NOMO-1 treated with DMSO at 0.1 percent for 48 hours (cell line): ENCODE results near the gene GCLC.

Experiments used
- DNase-seq: peaks from one replicate; lab custom pipeline; 2025; ENCODE audit not compliant: unreplicated experiment; lab: John Stamatoyannopoulos, UW

The GCLC gene

GRCh38 chr6:53527249-53527765, 17.6 kb downstream of the GCLC start:
- no peak for DNase-seq

DNA sequence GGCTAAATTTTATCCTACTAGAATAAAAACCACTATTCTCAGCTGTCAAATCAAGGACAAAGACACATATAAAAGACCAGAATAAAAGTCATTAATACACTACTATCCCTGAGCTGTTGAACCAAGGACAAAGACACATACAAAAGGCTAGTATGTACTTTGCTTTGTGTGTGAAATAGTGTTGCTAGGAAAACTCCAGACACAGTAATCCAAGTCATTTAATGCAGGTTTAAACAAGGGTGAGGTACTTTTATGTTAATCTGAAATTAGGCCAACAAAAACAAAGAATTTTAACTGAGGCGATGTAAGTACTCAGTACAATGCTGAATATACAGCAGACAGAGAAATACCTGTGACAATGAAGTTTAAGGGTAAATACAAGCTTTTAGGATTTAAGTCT, 18.9 kb downstream of the GCLC start:
- DNase-seq = no peak

DNA sequence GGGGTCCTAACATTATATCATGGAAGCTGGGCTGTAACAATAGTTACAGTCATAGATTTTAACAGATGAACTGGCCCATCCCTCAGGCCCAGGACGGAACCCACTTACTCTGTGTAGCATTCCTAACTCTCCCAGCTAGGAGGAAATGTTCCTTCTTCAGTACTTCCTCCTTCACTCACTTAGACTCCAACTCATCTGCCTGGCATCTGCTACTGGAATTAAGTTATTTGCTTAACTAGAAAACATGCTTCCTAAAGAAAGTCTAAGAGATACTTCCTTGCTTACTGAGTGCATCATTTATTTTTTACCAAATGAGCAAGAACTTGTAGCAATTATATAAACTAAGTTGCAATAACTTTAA, 20.5 kb downstream of the GCLC start:
- DNase-seq = no peak

GRCh38 chr6:53523511-53524454, 21.1 kb downstream of the GCLC start:
- DNase-seq = no peak

DNA sequence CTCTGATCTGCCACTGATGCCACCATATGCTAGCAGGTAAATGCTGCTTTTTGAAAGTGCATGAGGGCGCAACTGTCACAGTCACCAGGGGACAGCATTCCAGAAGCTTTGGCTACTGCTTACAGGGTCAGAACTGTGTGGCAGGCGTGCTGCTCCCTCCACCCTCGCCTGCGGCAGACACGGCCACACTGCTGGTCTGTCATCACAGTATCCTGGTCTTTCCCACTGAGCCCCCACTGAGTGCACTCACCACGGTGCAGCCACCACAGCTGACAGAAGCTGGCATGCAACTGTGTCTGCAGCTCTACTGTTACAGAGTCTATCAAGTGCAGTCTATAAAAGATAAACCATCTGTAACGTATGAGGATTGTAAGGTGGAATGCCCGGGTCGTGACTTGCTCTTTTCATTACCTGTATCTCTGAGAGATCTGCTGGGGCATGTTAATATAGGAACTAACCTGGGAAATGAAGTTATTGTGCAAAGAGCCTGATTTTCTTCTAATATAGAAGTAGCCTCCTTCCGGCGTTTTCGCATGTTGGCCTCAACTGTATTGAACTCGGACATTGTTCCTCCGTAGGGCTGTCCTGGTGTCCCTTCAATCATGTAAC, 24.5 kb downstream of the GCLC start:
- DNase-seq = no peak

DNA sequence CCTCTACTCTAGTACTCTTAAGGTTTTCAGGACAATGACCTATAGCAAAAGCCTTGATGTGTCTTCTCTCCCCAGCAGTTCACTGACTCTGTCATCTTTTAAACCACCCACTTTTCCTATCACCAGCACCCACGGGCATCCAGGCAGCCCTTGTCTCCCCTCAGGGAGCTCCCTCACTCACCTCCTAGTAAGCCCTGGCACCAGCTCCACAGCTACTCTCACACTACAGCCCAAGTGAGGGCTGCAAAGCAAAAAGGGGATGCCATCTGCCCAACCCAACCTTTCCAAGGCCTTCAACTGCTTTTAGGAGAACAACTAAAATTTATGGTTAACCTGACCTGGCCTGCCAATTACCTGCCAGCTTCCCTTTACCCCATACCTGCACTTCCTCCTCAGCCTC, 26.0 kb downstream of the GCLC start:
- no peak for DNase-seq

GRCh38 chr6:53517021-53517420, 27.9 kb downstream of the GCLC start:
- no peak for DNase-seq

DNA sequence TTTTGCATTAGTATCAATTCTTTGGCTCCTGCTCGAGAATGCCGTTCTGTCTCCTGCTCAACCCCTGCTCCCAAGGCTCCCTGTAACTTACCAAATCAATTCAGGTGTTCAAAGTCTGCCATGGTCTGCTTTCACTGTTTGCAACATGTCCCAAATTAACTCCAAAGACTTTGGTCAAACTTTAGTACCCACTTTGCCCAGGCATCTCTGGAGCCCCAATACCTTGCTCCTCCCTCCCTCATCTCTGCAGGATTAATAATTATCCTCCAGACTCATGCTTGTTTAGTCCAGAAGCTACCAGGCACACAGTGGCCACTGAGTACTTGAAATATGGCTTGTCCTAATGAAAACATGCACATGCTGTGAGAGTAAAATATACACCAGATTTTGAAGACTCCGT, 30.2 kb downstream of the GCLC start:
- no peak for DNase-seq

- DNase-seq = no peak
These were observed 31.4 kb downstream of the GCLC start for GRCh38 chr6:53513519-53513966.

- DNase-seq = no peak
These were observed 31.8 kb downstream of the GCLC start for GRCh38 chr6:53513056-53513455.

- no peak for DNase-seq
These were observed 32.3 kb downstream of the GCLC start for GRCh38 chr6:53512626-53513025.

DNA sequence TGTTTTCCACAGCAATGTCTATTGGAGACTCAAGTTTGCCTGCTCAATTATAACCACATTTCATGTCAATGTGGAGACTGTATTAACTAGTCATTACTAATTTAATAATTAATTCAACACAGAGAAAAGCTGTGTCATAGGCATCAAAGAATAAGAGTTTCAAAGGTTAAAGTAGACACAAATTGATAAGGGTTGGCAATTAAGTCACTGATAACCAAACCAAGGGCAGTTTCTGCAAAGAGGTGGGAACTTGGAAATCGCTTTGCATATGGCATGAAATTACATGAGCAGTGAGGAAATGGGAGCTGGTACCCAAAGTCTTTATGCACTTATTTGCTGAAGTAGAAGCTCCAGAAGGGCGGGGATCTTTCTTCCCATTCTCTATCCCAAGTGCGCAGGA, 34.2 kb downstream of the GCLC start:
- no peak for DNase-seq

DNA sequence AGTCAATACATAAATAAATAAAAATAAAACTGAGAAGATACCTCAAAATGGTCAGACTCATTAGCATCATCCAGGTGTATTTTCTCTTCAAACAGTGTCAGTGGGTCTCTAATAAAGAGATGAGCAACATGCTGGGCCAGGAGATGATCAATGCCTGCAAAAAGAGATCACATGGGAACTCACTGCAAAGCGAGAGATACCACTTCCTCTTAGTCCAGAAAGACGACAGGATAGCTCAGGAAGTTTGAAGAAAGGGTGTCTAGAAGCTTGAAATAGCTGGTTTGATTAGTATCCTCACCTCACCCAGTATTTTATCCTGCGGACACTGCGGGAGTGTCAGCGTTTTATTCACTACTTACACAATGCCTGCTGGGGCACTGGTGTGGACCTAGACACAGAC, 38.0 kb downstream of the GCLC start:
- peak; percentile 16 for DNase-seq

DNA sequence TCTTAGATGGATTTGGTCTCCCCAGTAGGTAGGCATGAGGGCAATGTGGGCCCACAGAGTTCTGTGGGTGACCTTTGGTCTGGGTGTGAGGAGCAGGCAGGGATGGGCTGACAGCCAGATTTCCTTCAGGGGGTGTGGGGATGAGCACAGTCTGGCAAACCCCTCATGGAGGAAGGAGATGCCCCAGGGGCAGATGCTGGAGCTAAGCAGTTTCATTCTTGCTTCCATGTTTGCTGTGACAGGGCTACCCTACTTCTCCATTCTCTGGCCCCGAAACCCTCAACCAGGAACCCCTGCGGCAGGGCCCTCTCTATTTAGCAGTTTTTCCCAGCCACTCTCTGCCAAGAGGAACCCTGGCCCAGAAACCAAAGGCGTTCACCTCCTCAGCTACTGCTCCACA, 40.4 kb downstream of the GCLC start:
- DNase-seq = no peak

GRCh38 chr6:53503060-53503459, 41.8 kb downstream of the GCLC start:
- DNase-seq = no peak

DNA sequence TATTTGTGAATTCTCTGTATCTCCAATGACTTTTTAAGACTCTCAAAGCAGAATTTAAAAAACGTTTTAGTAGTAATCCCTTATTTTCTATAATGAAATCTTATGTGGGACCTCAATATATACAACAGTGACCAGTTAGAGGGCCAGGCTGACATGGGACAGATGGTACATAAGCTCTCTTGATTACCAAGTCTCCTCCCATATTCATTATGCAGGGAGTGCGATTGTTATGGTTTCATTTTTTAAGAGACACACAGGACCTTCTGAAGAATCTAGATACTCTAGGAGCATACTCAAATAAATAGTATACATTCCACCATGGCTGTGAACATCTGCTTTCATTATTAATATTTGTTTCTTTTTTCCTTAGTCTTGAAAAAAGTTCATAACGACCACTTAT, 43.5 kb downstream of the GCLC start:
- no peak for DNase-seq

GRCh38 chr6:53500095-53500494, 44.8 kb downstream of the GCLC start:
- no peak for DNase-seq

GRCh38 chr6:53499094-53499493, 45.8 kb downstream of the GCLC start:
- DNase-seq = no peak

- no peak for DNase-seq
These were observed 46.3 kb downstream of the GCLC start for GRCh38 chr6:53498649-53499048.

DNA sequence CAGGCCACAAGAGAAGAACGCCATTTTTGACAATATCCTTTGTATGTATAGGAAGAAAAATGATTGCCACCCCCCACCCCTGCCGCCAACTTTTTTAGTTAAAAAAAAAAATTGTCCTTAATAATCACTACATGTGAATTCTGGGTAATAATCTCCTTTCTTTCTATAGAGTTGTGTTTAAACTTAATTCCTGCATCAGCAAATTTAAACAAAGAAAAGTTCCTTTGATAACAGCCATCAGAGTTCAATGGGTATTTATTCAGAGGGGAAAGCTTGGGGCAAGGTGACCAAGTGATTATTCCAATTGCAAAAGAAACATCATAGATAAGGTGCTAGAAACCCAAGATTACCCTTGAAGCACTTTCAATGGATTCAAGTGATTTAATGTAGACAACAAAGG, 47.0 kb downstream of the GCLC start:
- DNase-seq = no peak

DNA sequence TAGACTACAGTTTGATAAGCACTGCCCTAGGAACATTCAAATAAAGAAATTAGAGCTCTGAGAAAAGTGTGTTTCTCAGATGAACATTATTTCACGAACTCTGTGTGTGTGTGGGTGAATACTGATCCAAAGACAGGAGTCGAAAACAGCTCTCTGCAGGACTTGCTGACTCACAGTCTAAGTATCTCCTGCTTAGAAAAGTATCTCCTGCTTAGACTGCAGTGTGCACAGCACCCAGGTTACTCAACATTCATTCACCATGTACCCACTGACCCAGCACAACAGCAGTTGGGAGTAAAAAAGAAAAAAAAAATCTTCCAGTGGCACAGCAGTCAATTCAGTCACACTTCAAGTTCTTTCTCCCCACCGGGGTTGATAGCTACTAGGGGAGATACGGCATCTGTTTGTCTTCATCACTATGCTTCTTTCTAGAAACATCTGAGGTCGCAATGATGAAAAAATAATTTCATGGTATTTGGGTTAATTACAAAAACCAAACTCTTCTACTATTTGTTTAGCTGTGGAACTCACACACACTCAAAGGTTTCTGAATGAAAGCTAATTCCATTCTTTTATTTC, 48.0 kb downstream of the GCLC start:
- DNase-seq = no peak
